HG02943 (cell line): ENCODE data around the gene CCNQ.

Experiments used
- ATAC-seq: cut with Tn5 transposase; IDR thresholded peaks from one replicate; pipeline ENCODE4 v1.9.1; 2021; ENCODE audit warnings: mild to moderate bottlenecking, low read depth, moderate library complexity; ENCODE audit not compliant: unreplicated experiment

Gene CCNQ

DNA sequence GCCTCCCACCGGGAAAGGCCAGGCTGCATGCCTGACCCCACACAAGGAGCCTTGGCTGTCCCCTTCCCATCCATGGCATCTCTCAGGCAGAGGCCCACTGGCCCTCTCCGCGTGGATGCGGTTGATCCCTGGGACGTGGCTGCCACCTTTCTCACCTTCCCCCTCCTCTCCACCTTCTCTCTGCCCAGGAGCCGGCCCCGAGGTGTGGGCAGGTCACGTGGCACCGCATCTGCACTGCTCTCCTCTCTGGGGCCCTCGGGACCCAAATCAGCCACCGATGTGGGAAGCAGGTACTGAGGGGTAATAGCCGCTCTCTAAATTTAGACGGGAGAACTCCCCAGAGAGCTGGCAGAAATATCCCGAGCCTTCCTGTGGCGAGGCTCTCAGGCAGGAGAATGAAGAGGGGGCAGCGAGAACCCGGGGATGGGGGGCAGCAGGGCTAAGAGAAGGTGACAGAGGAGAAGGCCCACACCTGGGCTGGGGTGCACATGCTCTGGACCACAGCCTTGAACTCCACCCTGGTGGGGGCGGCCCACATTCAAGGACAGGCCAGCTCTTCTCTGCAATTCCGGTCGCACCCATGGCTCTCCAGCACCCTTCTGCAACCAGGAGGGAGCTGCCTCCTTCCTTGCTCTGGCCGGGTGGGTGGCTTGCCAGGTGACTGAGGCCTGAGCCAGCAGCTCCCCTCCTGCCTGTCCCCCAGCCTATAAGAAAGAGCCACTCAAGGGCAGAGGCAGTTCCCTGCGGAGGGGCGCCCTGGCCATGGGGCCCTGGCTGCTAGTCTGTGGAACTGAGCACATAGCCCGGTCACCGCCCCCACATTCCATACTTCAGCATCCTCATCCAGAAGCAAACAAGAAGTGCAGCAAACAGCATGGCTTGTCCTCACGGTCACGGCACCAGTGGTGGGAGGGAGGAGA, 38.4 kb upstream of the CCNQ start:
- no peak for ATAC-seq

- no peak for ATAC-seq
Measured at GRCh38 chrX:153636716-153637115, 37.8 kb upstream of the CCNQ start.

DNA sequence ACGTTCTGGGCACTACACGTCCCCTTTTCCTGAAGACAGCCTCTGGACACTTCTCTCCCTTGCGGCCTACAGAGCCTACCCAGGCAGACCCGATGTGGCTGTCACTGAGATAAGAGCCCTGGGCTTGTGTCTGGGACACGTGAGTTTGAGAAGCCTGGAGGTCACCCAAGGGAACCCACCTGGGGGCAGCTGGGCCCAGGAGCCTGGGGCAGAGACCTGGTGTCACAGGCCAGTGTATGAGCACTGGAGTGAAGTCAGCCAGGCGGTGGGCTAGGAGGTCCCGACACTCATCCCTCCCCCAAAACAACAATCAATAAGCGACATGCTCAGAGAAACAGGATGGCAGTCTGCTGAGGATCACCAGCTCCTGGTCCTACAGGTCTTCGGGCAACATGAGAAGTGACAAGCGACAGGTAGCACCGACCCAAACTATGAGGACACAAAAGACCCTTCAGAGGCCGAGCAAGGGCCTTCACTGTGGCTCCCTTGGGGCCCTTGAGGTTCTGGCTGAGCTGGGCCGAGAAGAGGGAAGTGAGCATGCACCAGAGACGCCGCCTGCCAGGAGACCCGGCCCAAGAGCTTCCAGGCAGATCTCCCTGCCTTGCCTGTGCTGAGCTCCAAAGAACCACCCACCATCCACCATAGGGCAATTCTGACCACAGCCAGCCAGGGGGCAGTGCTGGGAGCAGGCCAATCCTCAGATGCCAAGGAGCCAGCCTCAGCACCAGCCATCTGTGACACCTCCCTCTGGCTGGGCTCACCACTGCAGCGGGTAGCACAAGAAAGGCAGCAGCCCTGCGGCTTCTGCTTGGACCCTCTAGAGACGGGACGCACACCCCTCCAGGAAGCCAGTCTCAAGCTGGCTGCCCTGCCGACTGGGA, 37.1 kb upstream of the CCNQ start:
- no peak for ATAC-seq

DNA sequence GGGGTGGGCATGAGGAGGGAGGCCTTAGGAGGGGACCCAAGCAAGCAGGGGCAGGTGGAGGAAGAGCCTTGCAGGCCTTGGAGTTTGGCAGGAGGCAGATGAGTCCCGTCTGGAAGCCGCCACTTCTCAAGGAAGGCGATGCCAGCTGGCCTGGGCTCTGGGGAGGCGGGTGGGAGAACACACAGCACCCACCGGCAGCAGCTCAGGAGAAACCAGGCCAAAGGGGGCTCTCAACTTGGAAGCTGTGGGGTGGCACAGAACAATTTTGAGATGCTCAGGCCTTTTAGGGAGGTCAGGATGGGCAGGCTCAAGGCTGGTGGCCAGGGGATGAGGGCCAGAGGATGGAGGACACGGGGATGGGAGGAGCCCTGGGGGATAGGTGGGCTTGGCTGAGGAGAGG, 36.4 kb upstream of the CCNQ start:
- ATAC-seq = no peak

DNA sequence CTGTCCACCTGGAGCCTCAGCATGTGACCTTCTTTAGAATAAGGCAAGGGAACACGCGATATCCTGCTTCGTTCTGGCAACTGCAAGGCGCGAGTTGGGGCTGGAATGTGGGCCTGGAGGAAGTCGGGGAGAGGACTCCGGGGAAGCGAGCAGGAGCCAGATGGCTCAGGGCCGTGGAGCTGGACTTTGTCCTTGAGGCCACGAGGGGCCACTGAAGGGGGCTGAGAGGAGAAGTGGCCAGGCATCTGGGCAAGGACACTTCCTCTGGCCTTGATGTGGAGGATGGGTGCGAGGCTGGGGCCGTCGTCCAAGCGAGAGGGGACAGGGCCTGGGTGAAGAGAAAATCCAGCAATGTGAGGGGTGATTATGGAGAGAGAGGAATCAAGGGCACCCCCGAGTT, 35.9 kb upstream of the CCNQ start:
- no peak for ATAC-seq

GRCh38 chrX:153634236-153634635, 35.3 kb upstream of the CCNQ start:
- ATAC-seq = no peak

DNA sequence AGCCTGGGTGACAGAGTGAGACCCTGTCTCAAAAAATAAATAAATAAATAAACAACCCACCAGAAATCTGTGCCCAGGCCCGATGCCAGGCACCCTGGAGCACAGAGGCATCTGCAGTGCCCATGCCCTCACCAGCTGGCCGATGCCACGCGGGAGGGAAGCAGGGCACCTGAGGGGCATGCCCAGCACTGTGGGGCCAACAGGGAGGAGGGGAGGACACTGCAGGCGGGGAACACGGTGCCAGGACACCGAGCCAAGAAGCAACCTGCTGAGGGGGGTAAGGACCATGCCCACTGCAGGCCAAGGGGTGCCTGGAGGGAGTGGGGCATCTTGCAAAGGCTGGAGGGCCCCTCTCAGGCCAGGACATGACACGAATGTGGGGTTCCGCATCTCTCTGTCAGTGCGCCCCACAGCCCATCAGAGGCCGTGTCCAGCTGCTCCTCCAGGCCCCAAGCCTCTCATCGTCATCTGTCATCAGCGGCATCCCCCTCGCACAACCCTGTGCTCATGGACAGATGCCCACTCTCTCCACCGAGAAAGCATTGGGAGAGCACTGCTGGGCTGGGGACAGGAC, 34.8 kb upstream of the CCNQ start:
- no peak for ATAC-seq

- no peak for ATAC-seq
Measured at GRCh38 chrX:153633048-153633447, 34.1 kb upstream of the CCNQ start.

- ATAC-seq = no peak
Measured at GRCh38 chrX:153632595-153632946, 33.6 kb upstream of the CCNQ start.

DNA sequence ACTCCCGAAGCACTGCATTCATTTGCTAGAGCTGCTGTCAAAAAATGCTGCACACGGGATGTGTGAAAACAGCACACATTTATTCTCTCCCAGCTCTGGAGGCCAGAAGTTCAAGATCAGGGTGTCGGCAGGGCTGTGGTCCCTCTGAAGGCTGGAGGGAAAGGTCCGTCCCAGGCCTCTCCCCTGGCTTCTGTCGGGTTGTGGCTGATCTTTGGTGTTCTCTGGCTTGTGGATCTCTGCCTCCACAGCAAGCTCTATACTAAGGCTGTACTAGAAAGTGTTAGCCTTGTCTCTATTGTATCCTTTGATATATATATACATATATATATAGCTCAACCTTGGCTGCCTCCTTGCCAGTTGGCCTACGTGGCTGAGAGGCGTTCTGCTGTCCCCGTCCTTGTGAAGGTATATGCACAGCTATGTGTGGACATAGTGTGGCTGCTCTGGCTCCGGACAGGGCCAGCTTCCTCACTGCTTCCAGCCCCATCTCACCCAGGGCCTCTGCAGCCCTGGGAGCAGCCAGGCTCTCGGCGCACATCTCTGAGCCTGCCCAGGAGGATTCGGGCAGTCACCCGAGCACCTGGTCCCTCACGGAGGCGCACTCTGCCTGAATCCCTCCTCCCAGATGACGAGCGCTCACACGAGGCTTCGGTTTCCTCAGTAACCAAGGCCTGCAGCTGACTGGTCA, 33.1 kb upstream of the CCNQ start:
- ATAC-seq = no peak

DNA sequence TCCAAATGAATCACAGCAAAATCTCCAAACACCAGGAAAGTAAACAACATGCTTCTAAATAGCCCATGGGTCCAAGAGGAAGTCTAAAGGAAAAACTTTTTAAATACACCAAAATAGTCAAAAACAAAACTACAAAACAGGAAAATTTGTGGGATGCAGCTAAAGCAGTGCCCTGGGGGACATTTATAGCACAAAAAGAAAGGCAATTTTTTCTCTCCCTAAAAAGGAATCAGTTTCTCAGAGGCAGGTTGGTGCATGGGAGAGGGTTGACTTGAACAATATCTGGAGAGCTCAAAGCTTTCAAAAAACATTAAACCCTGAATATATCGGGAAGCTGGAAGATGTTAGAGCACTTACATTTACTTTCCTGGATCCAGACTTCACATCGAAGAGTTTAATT, 32.4 kb upstream of the CCNQ start:
- no peak for ATAC-seq

- ATAC-seq = no peak
Measured at GRCh38 chrX:153628665-153629064, 29.7 kb upstream of the CCNQ start.

GRCh38 chrX:153628129-153628528, 29.2 kb upstream of the CCNQ start:
- ATAC-seq = no peak

DNA sequence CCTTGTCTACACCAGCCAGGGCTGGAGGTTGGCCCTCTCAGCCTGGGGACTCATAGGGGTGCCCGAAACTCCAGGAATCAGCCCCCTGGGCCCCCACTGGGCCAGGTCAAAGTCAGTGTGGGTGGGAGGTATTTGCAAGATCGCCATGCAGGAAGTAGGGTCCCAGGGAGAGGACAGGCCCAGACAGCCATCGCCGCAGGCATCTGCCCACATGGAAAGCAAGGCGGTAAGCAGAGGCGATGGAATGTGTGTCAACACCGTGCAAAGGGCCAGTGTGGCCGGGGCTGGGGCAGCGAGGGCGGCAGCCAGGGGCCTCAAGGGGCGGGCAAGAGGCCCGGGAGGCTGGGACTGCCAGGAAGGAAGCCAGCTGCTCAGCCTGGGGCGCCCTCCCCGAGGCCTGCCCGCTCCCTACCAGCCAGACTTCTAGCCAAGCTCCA, 28.8 kb upstream of the CCNQ start:
- ATAC-seq = no peak

DNA sequence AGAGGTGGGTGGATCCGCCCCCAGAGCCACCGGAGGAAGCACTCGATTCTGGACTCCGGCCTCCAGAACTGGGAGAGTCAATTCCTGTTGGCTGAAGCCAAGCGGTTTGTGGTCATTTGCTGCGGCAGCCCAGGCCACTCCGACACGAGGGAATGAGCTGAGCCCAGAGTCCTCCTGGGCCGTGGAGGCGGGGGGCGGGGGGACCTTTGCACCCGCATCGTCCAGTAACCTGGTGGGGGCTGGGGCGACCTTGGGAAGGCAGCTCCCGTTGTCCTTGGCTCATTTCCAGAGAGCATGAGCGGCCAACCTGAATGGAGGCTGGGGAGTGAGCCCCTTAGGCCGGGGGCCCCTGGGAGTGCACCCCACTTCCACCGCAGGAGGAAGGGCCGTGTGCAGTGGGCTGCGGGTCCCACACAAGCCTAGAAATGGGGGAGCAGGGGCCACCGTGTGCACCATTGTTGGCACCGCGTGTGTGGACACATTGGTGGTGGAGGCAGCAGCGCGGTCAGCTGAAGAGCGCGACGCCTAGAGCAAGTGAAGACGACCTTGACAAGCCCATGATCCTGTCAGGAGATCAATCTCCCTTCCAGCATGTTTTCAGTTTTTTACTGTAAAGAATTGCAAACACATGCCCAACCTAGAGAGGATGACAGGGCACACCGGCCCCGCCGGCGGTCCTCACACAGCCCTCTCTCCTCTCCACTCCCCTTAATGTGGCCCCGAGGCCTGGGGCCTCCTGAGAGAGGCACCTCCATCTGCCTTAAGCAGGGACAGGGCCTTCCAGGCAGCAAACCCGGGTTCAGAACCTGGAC, 28.1 kb upstream of the CCNQ start:
- ATAC-seq = no peak

GRCh38 chrX:153626025-153626633, 27.2 kb upstream of the CCNQ start:
- ATAC-seq = no peak

GRCh38 chrX:153625271-153626024, 26.5 kb upstream of the CCNQ start:
- no peak for ATAC-seq

DNA sequence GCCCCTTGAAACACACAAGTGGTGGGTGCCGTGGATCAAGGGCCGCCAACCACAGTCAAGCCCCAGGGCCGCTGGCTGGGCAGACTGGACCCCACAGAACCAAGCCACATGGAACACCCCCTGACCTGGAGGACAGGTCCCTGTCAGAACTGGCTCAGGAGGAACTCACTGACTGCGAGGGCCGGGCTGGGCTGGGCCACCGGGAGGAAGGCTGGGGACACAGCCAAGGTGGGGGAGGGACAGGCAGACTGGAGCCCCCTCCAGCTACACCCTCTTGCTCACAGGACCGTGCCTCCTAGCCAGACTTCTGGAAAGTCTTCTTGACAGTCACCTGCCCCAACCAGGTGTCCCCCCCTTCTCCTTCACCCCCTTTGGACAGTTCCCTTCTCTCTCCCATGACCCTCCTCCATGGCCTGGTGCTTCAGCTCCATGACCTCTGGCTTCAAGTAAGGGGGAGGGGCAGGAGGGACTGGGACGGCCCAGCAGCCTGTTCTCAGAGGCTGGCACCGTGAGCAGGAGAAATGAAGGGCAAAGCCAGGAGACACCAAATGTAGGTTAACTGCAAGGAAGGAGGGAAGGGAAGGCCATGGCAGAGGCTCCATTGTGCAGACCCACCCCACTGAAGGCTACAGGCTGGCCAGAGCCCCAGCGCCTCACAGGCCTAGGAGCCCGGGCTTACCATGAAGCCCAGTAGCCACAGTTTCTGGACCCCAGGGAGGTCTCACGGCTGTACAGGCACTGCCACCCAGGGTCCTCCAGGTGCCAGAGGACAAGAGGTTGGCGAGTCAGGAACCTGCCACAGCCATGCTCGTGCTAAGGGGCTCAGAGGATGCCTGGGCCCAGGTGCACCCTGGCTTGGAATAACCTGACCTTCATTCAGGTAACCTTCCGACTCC, 25.5 kb upstream of the CCNQ start:
- ATAC-seq = no peak
